ENCODE data around the gene PDZRN4. TPM values are rescaled to one million over a fixed set of nuclear protein-coding genes. Genes with fewer than 3 reads are reported as not detected.

Gene PDZRN4
- total and polyA plus RNA-seq, 2 experiments from 2014 or later, result 0.90 TPM; not detected in 1

DNA sequence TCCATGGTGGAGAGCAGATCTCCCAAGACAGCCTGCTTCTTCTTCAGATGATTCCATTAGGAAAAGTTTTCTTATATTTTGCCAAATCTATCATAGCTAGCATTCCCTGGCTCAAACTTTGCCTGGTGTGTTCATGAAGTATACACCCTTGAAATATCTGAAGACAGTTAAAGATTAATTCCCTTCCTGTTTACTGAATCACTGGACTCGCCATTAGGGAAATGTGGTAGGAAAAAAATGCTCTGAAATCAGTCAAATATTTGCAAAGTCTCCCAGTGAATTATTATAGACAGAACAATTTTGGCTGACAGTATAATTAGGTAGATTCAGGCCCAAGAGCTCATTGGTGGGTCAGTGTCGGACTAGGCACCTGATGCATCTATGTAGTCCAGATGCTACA, 86.5 kb downstream of the PDZRN4 start:
- Histone ChIP-seq H3K4me2 (no peak overlapping the region), H3K4me1 (ENCODE audit: insufficient read depth) (no peaks in the 10 kb centered on the region), H4K20me1 (replicated peaks; ENCODE audit: insufficient read depth) (no peaks in the 10 kb centered on the region), H3K4me3 (no peak overlapping the region), H3F3A (replicated peaks; ENCODE audit: low read depth) (no peaks in the 10 kb centered on the region), H3K9me2 (ENCODE audit: insufficient read depth) (no peaks in the 10 kb centered on the region), H2AFZ (no peak overlapping the region), H3K27ac (ENCODE audit: low read depth) (no peak overlapping the region), H3K27me3 (ENCODE audit: insufficient read depth) (no peaks in the 10 kb centered on the region), H3K79me2 (replicated peaks; ENCODE audit: insufficient read depth) (no peaks in the 10 kb centered on the region), H3K36me3 (ENCODE audit: insufficient read depth) (no peaks in the 10 kb centered on the region)
- ATAC-seq (no peak), DNase-seq (ENCODE audit: low spot score) (no peak)
- H3K9me3 Mint-ChIP-seq, result no peaks in the 10 kb centered on the region
- no peak overlapping the region for H3K27ac Mint-ChIP-seq
- TF ChIP-seq CTCF (conservative IDR thresholded peaks at IDR 0.05; ENCODE audit: low read depth in 2 of 2) (no peak), EZH2phosphoT487 (IDR thresholded peaks at IDR 0.05; ENCODE audit: unreplicated experiment) (no peak), STAT1 (IDR thresholded peaks at IDR 0.05; ENCODE audit: unreplicated experiment) (no peak), ZNF114 (CRISPR knock-in tag; IDR thresholded peaks at IDR 0.05) (no peak), ZNF331 (CRISPR knock-in tag; IDR thresholded peaks at IDR 0.05; ENCODE audit: low read depth) (no peak), EZH2 (IDR thresholded peaks at IDR 0.05; ENCODE audit: low read depth, unreplicated experiment) (no peak), POLR2AphosphoS5 (IDR thresholded peaks at IDR 0.05; ENCODE audit: low read depth) (no peak), CREB1 (CRISPR knock-in tag; IDR thresholded peaks at IDR 0.05; ENCODE audit: low read depth) (no peak), ZNF462 (CRISPR knock-in tag; IDR thresholded peaks at IDR 0.05) (no peak)
- TF ChIP-seq, protein P1, sequence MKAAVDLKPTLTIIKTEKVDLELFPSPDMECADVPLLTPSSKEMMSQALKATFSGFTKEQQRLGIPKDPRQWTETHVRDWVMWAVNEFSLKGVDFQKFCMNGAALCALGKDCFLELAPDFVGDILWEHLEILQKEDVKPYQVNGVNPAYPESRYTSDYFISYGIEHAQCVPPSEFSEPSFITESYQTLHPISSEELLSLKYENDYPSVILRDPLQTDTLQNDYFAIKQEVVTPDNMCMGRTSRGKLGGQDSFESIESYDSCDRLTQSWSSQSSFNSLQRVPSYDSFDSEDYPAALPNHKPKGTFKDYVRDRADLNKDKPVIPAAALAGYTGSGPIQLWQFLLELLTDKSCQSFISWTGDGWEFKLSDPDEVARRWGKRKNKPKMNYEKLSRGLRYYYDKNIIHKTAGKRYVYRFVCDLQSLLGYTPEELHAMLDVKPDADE (IDR thresholded peaks at IDR 0.05), result no peak
- TF ChIP-seq, protein P2, sequence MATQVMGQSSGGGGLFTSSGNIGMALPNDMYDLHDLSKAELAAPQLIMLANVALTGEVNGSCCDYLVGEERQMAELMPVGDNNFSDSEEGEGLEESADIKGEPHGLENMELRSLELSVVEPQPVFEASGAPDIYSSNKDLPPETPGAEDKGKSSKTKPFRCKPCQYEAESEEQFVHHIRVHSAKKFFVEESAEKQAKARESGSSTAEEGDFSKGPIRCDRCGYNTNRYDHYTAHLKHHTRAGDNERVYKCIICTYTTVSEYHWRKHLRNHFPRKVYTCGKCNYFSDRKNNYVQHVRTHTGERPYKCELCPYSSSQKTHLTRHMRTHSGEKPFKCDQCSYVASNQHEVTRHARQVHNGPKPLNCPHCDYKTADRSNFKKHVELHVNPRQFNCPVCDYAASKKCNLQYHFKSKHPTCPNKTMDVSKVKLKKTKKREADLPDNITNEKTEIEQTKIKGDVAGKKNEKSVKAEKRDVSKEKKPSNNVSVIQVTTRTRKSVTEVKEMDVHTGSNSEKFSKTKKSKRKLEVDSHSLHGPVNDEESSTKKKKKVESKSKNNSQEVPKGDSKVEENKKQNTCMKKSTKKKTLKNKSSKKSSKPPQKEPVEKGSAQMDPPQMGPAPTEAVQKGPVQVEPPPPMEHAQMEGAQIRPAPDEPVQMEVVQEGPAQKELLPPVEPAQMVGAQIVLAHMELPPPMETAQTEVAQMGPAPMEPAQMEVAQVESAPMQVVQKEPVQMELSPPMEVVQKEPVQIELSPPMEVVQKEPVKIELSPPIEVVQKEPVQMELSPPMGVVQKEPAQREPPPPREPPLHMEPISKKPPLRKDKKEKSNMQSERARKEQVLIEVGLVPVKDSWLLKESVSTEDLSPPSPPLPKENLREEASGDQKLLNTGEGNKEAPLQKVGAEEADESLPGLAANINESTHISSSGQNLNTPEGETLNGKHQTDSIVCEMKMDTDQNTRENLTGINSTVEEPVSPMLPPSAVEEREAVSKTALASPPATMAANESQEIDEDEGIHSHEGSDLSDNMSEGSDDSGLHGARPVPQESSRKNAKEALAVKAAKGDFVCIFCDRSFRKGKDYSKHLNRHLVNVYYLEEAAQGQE (IDR thresholded peaks at IDR 0.05; ENCODE audit: unreplicated experiment), result no peak
- no peak overlapping the region for H3K4me3 Mint-ChIP-seq
- no peaks in the 10 kb centered on the region for H3K36me3 Mint-ChIP-seq (ENCODE audit: low read depth)
- H3K27me3 Mint-ChIP-seq (ENCODE audit: insufficient read depth, low read depth, poor library complexity), result no peaks in the 10 kb centered on the region
- H3K4me1 Mint-ChIP-seq, result peaks cover 4% of the 10 kb centered on the region; the same call in 2 of the 3 replicates
